Stomach (tissue), 4 donors: Measurements from ENCODE around the gene NRROS.

Experiments
- CTCF ChIP-seq, 7 experiments: fragments of 450-650 bp in 4 of 7; fragments of 200-600 bp in 3 of 7; sonication (generic) in 3 of 7; IDR thresholded peaks; one replicate each; pipeline ENCODE4 v1.5.1; 2016 to 2019; ENCODE audit warnings: antibody characterized with exemption in 7 of 7, control low read depth in 2 of 7, mild to moderate bottlenecking in 1 of 7
- POLR2A ChIP-seq, 4 donors: fragments of 450-650 bp; IDR thresholded peaks; one replicate each; pipeline ENCODE4 v1.6.1; 2016; ENCODE audit warnings: antibody characterized with exemption in 4 of 4, control low read depth in 2 of 4, mild to moderate bottlenecking in 1 of 4, moderate library complexity in 1 of 4

- TF ChIP-seq POLR2A (IDR thresholded peaks at IDR 0.05): no peak
- no peak for TF ChIP-seq CTCF (IDR thresholded peaks at IDR 0.05)
Observed at GRCh38 chr3:196600359-196600758, 39.1 kb upstream of the NRROS start.
